IgD-negative memory B cell (primary cell): ENCODE data around the gene OGFOD2. TPM values are rescaled to one million over a fixed set of nuclear protein-coding genes. Genes with fewer than 3 reads are reported as not detected.

Source experiments
- H3K27ac Mint-ChIP-seq, 3 donors: one replicate each; pipeline ENCODE4 v1.8.0; 2020 to 2022; ENCODE audit warnings: mild to moderate bottlenecking in 3 of 3, mixed read lengths in 3 of 3, moderate library complexity in 1 of 3
- H3K27me3 Mint-ChIP-seq: one replicate; pipeline ENCODE4 v1.8.0; 2021; ENCODE audit warnings: mixed read lengths
- H3K36me3 Mint-ChIP-seq: one replicate; pipeline ENCODE4 v1.8.0; 2020; ENCODE audit warnings: mild to moderate bottlenecking, mixed read lengths
- H3K4me1 Mint-ChIP-seq, 3 donors: one replicate each; pipeline ENCODE4 v1.8.0; 2020 to 2022; ENCODE audit warnings: mixed read lengths in 3 of 3, mild to moderate bottlenecking in 1 of 3
- H3K4me3 Mint-ChIP-seq, 4 donors: one replicate each; pipeline ENCODE4 v1.8.0; 2020 to 2022; ENCODE audit warnings: mild to moderate bottlenecking in 4 of 4, mixed read lengths in 4 of 4, moderate library complexity in 3 of 4
- H3K9me3 Mint-ChIP-seq, 3 donors: one replicate each; pipeline ENCODE4 v1.8.0; 2020 to 2021; ENCODE audit warnings: mixed read lengths in 3 of 3, mild to moderate bottlenecking in 1 of 3
- polyA plus RNA-seq: library from polyadenylated mRNA; unstranded; fragments of 300-500 nt; fragmentation: Illumina TruSeq; gene quantifications from one replicate; pipeline ENCODE4 v1.2.3, GENCODE V29; 2021

Gene OGFOD2
- polyA plus RNA-seq, 1 donor from 2014 or later = 20.2 TPM

DNA sequence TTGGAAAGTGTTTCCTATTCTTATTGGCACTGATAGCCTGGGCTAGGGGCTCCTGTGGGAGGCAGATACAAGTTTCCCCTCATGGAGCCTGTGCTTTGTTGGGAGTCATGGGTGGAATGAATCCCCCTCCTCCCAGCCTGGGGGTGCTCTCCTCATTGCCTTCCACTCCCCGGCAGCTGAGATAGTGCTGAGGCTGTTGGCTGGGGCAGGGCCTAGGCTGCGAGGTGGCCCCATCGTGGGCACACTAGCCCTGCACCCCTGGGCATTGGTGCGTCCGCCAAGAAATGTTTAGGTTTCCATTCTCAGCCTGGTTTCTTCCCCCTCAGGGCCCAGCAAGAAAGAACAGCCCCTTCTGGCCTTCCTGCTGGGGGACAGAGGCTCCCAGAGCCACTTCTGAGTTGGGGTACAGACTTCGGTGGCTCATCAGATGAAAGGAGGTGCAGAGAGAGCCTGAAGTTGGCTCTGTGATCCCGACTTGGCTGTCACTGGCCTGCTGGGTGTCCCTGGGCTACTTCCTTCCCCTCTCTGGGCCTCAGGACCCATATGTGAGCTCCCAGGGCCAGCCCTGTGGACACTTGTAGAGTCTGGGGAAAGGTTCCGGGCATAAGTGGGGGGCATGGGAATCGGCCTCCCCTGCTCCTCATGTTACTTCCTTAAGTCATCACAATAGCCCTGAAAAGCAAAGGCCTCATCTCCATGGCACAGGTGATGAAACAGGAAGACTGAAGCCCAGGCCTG lies 2.8 kb downstream of the OGFOD2 start:
- H3K27ac Mint-ChIP-seq = peak overlapping the region in 1 of 3 donors; percentile 45

DNA sequence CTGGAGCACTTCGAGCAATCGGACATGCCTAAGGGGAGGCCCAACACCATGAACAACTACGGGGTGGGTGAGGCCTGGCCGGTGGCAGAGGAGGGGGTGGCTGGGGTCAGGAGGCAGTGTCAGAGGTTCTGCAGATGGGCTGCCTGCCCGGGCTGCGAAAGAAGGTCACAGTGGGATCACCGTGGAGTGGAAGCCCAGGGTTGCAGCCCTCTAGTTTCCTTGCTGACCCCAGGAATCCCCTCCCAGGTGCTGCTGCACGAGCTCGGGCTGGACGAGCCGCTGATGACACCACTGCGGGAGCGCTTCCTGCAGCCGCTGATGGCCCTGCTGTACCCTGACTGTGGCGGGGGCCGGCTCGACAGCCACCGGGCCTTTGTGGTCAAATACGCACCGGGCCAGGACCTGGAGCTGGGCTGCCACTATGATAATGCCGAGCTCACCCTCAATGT lies 3.5 kb downstream of the OGFOD2 start:
- H3K27me3 Mint-ChIP-seq = no peaks in the 10 kb centered on the region
- H3K36me3 Mint-ChIP-seq = no peaks in the 10 kb centered on the region
- peaks cover 10 to 29% (median 15%) of the 10 kb centered on the region in 3 donors for H3K4me1 Mint-ChIP-seq
- H3K9me3 Mint-ChIP-seq = no peaks in the 10 kb centered on the region
- peak overlapping the region in 1 of 4 donors; percentile 100 for H3K4me3 Mint-ChIP-seq
- peak overlapping the region in 1 of 3 donors; percentile 45 for H3K27ac Mint-ChIP-seq

More for the DNA sequence above, 2.8 kb downstream of the OGFOD2 start:
- H3K36me3 Mint-ChIP-seq = no peaks in the 10 kb centered on the region
- peak overlapping the region in 3 of 4 donors; percentile 41 to 100 (median 75) for H3K4me3 Mint-ChIP-seq
- H3K9me3 Mint-ChIP-seq = no peaks in the 10 kb centered on the region
- H3K27me3 Mint-ChIP-seq = no peaks in the 10 kb centered on the region
- H3K4me1 Mint-ChIP-seq = peaks cover 10 to 27% (median 15%) of the 10 kb centered on the region in 3 donors

- H3K4me3 Mint-ChIP-seq = peak overlapping the region; percentile 90 to 99 (median 96)
- no peaks in the 10 kb centered on the region for H3K36me3 Mint-ChIP-seq
- H3K4me1 Mint-ChIP-seq = peaks cover 7 to 28% (median 13%) of the 10 kb centered on the region in 3 donors
Observed at GRCh38 chr12:122979001-122979907, 4.2 kb downstream of the OGFOD2 start.

GRCh38 chr12:122979908-122980182 lies 4.8 kb downstream of the OGFOD2 start:
- Mint-ChIP-seq H3K4me3 (peak overlapping the region; percentile 90 to 99 (median 96)), H3K9me3 (no peaks in the 10 kb centered on the region), H3K4me1 (peaks cover 9 to 30% (median 10%) of the 10 kb centered on the region in 3 donors), H3K27me3 (no peaks in the 10 kb centered on the region), H3K36me3 (no peaks in the 10 kb centered on the region), H3K27ac (peak overlapping the region; percentile 73 to 85 (median 74))

More at GRCh38 chr12:122979001-122979907, 4.2 kb downstream of the OGFOD2 start:
- Mint-ChIP-seq H3K27ac (peak overlapping the region; percentile 39 to 85 (median 74)), H3K27me3 (no peaks in the 10 kb centered on the region), H3K9me3 (no peaks in the 10 kb centered on the region)

DNA sequence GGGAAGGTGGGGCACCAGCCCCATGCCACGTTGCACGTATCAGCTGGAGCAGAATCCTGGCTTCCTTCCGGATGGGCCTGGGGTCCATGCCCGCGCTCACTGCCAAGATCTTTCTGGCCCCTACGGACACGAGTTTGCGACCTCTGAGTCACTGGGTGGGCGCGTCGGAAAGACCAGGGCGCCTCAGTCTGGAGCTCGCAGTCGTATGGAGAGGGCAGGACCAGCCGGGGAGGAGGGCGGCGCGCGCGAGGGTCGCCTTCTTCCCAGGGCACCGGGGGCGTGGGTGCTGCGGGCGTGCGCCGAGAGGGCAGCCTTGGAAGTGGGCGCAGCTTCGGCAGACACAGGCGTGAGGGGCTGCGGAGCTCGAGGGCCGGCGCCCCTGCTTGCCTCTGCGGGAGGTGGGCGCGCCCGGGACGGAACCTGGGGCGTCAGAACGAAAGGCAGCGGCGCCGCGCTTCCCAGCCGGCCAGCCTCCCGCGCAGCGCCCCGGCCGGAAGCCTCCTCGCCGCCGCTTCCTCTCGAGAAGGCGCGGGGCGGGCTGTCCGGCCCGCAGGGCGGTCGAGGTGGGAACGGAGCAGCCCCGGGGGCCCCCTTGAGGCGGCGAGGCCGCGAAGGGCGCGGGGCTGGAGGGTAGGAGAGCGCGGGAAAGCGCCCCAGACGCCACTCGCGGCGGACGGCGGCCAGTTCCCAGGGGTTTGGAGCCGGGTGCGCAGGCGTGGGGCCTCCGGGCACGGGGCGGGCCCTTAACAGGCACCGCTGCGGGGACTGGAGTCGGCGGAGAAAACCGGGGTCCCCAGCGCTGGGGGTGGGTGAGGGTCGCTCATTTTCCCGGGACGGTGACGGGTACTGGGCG lies 5.4 kb downstream of the OGFOD2 start, which contains the start of gene ARL6IP4:
Gene ARL6IP4 (plus strand): TSS at position 499 of the 853 bp plus-strand sequence. CDS start 459 bp downstream, outside the sequence.
- Mint-ChIP-seq H3K27me3 (no peaks in the 10 kb centered on the region), H3K27ac (peak within 1 kb of the TSS; percentile 73 to 89 (median 85)), H3K36me3 (no peaks in the 10 kb centered on the region), H3K4me3 (peak within 1 kb of the TSS; percentile 90 to 99 (median 96)), H3K4me1 (peaks cover 8 to 32% (median 9%) of the 10 kb centered on the region in 3 donors), H3K9me3 (no peaks in the 10 kb centered on the region)

DNA sequence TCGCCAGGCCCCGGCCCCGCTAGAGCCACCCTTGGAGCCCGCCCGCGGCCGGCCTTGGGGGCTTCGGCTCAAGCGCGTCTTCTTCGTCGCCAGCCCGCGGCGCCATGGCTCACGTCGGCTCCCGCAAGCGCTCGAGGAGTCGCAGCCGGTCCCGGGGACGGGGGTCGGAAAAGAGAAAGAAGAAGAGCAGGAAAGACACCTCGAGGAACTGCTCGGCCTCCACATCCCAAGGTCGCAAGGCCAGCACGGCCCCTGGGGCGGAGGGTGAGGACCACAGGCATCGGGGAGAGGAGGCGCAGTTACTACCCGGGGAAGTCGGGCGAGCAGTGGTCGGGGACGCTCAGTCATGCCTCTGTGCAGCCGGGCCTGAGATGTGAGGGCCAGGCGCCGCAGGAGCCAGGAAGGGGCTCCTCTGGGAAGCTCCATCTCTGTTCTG lies 6.0 kb downstream of the OGFOD2 start:
- Mint-ChIP-seq H3K4me3 (peak overlapping the region; percentile 90 to 99 (median 96)), H3K36me3 (no peaks in the 10 kb centered on the region), H3K4me1 (peaks cover 7 to 29% (median 9%) of the 10 kb centered on the region in 3 donors), H3K27me3 (no peaks in the 10 kb centered on the region), H3K27ac (peak overlapping the region in 2 of 3 donors; percentile 39 to 89), H3K9me3 (no peaks in the 10 kb centered on the region)

GRCh38 chr12:122981587-122982476 lies 6.8 kb downstream of the OGFOD2 start:
- H3K36me3 Mint-ChIP-seq = no peaks in the 10 kb centered on the region
- peak overlapping the region in 2 of 3 donors; percentile 39 to 89 for H3K27ac Mint-ChIP-seq
- H3K4me1 Mint-ChIP-seq = peaks cover 7 to 25% (median 9%) of the 10 kb centered on the region in 3 donors
- no peaks in the 10 kb centered on the region for H3K27me3 Mint-ChIP-seq
- H3K9me3 Mint-ChIP-seq = no peaks in the 10 kb centered on the region
- peak overlapping the region; percentile 90 to 99 (median 96) for H3K4me3 Mint-ChIP-seq

- H3K4me1 Mint-ChIP-seq = peaks cover 7 to 22% (median 9%) of the 10 kb centered on the region in 3 donors
- no peaks in the 10 kb centered on the region for H3K27me3 Mint-ChIP-seq
- H3K4me3 Mint-ChIP-seq = peak overlapping the region; percentile 17 to 99 (median 65)
- no peak overlapping the region for H3K27ac Mint-ChIP-seq
- no peaks in the 10 kb centered on the region for H3K36me3 Mint-ChIP-seq
- no peaks in the 10 kb centered on the region for H3K9me3 Mint-ChIP-seq
Observed at GRCh38 chr12:122982477-122982815, 7.4 kb downstream of the OGFOD2 start.

GRCh38 chr12:122982963-122983788 lies 8.1 kb downstream of the OGFOD2 start:
- H3K9me3 Mint-ChIP-seq = no peaks in the 10 kb centered on the region
- peak overlapping the region; percentile 28 to 70 (median 56) for H3K4me3 Mint-ChIP-seq
- peaks cover 7 to 20% (median 7%) of the 10 kb centered on the region in 3 donors for H3K4me1 Mint-ChIP-seq
- H3K27me3 Mint-ChIP-seq = no peaks in the 10 kb centered on the region
- H3K36me3 Mint-ChIP-seq = no peaks in the 10 kb centered on the region
- H3K27ac Mint-ChIP-seq = peak overlapping the region; percentile 28 to 73 (median 70)

- Mint-ChIP-seq H3K36me3 (no peaks in the 10 kb centered on the region), H3K4me1 (peaks cover 6 to 18% (median 7%) of the 10 kb centered on the region in 3 donors), H3K4me3 (peak overlapping the region; percentile 12 to 67 (median 48)), H3K27me3 (no peaks in the 10 kb centered on the region), H3K27ac (peak overlapping the region in 2 of 3 donors; percentile 48 to 76), H3K9me3 (no peaks in the 10 kb centered on the region)
Observed at GRCh38 chr12:122983789-122984515, 8.9 kb downstream of the OGFOD2 start.

DNA sequence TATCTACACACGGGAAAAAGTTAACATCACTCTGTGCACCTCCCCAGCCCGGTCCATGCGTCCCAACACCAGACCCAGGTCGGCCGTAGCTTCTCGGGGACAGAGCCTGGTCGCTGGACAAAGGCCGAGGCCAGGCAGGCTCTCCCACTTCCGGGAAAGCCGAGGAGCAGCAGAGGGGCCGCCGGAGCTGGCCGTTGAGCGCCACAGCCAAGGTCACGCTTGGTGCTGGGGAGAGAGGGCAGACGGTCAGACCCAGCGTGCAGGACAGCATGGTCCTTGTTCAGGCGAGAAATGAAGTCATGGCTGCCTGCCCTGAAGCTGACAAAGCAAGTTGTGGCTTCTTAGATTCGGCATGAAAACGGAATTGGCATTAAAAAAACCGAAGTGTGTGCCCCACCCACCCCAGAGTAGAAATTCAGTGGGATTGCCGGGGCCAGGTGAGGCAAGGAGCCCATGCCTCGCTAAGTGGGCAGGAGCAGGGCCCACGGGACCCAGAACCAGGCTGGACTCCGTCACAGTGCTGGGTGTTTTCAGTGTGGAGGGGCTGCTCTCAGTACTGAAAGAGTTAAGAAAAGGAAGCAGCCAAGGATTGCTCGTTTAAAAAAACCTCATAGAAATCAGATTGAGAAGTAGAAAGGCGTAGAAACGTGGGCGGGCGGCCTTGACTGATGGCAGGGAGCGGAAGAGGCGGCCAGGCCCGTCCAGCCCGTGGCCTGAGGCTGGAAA lies 9.7 kb downstream of the OGFOD2 start:
- H3K4me3 Mint-ChIP-seq = peak overlapping the region in 2 of 4 donors; percentile 33 to 67

More for the DNA sequence above, 9.7 kb downstream of the OGFOD2 start:
- Mint-ChIP-seq H3K4me1 (peaks cover 6 to 15% (median 7%) of the 10 kb centered on the region in 3 donors), H3K9me3 (no peaks in the 10 kb centered on the region), H3K36me3 (no peaks in the 10 kb centered on the region), H3K27me3 (no peaks in the 10 kb centered on the region), H3K27ac (peak overlapping the region in 2 of 3 donors; percentile 48 to 76)
